Osteoblast (primary cell): ENCODE data around the gene AFAP1. TPM values are rescaled to one million over a fixed set of nuclear protein-coding genes. Genes with fewer than 3 reads are reported as not detected.

Source experiments
- DNase-seq: peaks from one replicate; pipeline ENCODE4 v3.0.0; 2011; ENCODE audit warnings: low spot score, mixed read lengths; ENCODE audit not compliant: insufficient read length; ENCODE audit errors: missing footprints
- H2AFZ ChIP-seq: 2 replicates; pipeline ENCODE4 v1.6.0; 2011; ENCODE audit warnings: mild to moderate bottlenecking, low read length
- H3K27ac ChIP-seq: 2 replicates; pipeline ENCODE4 v1.5.1; 2011; ENCODE audit warnings: mild to moderate bottlenecking, low read depth, low read length, moderate library complexity
- H3K27me3 ChIP-seq: 2 replicates; pipeline ENCODE4 v1.6.0; 2012; ENCODE audit warnings: mild to moderate bottlenecking, control low read depth, inconsistent platforms, low read length, moderate library complexity; ENCODE audit not compliant: insufficient read depth
- H3K36me3 ChIP-seq: 2 replicates; pipeline ENCODE4 v1.5.1; 2011; ENCODE audit warnings: mild to moderate bottlenecking, low read length, control low read depth, moderate library complexity; ENCODE audit not compliant: insufficient read depth
- H3K4me1 ChIP-seq: 2 replicates; pipeline ENCODE4 v1.5.1; 2011; ENCODE audit warnings: mild to moderate bottlenecking, low read length, control low read depth, moderate library complexity; ENCODE audit not compliant: insufficient read depth
- H3K4me2 ChIP-seq: 2 replicates; pipeline ENCODE4 v1.6.0; 2011; ENCODE audit warnings: mild to moderate bottlenecking, low read length; ENCODE audit not compliant: insufficient read depth
- H3K4me3 ChIP-seq: fragments of 200-600 bp; sonication (generic); 3 replicates; pipeline ENCODE4 v1.5.1; 2012; ENCODE audit warnings: mild to moderate bottlenecking, low read length, inconsistent platforms; ENCODE audit not compliant: insufficient read depth
- H3K79me2 ChIP-seq: 2 replicates; pipeline ENCODE4 v1.6.0; 2012; ENCODE audit warnings: mild to moderate bottlenecking, low read length, control low read depth, inconsistent platforms; ENCODE audit not compliant: insufficient read depth
- H3K9me3 ChIP-seq: 2 replicates; pipeline ENCODE4 v1.5.1; 2011; ENCODE audit warnings: low read depth, low read length, control low read depth
- H4K20me1 ChIP-seq: 2 replicates; pipeline ENCODE4 v1.6.0; 2012; ENCODE audit warnings: mild to moderate bottlenecking, low read length, control low read depth; ENCODE audit not compliant: insufficient read depth
- total RNA-seq: library from RNA; depleted of rRNA; stranded (reverse); fragments of >200 nt; gene quantifications from 2 replicates; pipeline ENCODE4 v1.2.3, GENCODE V29; 2012
- TF ChIP-seq, protein P1 (sequence below): IDR thresholded peaks from 2 replicates; pipeline ENCODE4 v1.5.1; 2011; ENCODE audit warnings: mild to moderate bottlenecking, low read depth, low read length, moderate library complexity; ENCODE audit errors: extremely low read depth

AFAP1 gene
- total RNA-seq, 1 donor, result 101 TPM

DNA sequence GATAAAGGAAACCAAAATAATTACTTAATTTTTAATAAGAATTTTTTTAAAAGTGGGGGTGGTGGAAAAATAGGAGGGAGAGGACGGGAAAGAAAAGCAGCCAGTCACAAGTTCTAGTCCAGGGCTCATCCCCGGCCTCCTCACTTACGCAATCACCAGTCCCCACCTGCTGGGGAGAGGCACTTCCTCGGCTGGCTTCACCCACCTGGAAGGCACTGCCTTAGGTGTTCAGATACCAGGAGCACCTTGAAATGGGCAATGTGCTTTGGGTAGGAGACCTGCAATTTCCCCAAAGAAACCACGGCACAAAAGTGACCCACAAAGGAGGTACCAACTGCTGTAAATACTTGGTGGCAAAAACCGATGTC is 23.8 kb downstream of the AFAP1 start:
- Histone ChIP-seq H2AFZ (no peak overlapping the region), H3K27me3 (no peaks in the 10 kb centered on the region), H3K4me1 (peaks cover 40% of the 10 kb centered on the region), H3K4me2 (no peak overlapping the region), H3K4me3 (no peak overlapping the region), H4K20me1 (peaks cover 36% of the 10 kb centered on the region), H3K79me2 (peaks cover 100% of the 10 kb centered on the region), H3K27ac (peak overlapping the region; percentile 15), H3K36me3 (peaks cover 31% of the 10 kb centered on the region), H3K9me3 (no peaks in the 10 kb centered on the region)
- TF ChIP-seq, protein P1, sequence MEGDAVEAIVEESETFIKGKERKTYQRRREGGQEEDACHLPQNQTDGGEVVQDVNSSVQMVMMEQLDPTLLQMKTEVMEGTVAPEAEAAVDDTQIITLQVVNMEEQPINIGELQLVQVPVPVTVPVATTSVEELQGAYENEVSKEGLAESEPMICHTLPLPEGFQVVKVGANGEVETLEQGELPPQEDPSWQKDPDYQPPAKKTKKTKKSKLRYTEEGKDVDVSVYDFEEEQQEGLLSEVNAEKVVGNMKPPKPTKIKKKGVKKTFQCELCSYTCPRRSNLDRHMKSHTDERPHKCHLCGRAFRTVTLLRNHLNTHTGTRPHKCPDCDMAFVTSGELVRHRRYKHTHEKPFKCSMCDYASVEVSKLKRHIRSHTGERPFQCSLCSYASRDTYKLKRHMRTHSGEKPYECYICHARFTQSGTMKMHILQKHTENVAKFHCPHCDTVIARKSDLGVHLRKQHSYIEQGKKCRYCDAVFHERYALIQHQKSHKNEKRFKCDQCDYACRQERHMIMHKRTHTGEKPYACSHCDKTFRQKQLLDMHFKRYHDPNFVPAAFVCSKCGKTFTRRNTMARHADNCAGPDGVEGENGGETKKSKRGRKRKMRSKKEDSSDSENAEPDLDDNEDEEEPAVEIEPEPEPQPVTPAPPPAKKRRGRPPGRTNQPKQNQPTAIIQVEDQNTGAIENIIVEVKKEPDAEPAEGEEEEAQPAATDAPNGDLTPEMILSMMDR, result no peak
- DNase-seq, result no peak

- Histone ChIP-seq H4K20me1 (peaks cover 34% of the 10 kb centered on the region), H3K27ac (peak overlapping the region; percentile 31), H3K27me3 (no peaks in the 10 kb centered on the region), H2AFZ (no peak overlapping the region), H3K36me3 (peaks cover 30% of the 10 kb centered on the region), H3K4me1 (peaks cover 66% of the 10 kb centered on the region), H3K4me3 (no peak overlapping the region), H3K4me2 (no peak overlapping the region), H3K9me3 (no peaks in the 10 kb centered on the region), H3K79me2 (peaks cover 100% of the 10 kb centered on the region)
- TF ChIP-seq, protein P1, result no peak
- DNase-seq, result no peak
Measured at GRCh38 chr4:7912826-7913225, 26.8 kb downstream of the AFAP1 start.

GRCh38 chr4:7910952-7911578 is 28.6 kb downstream of the AFAP1 start:
- Histone ChIP-seq H3K9me3 (no peaks in the 10 kb centered on the region), H2AFZ (no peak overlapping the region), H3K4me1 (peaks cover 68% of the 10 kb centered on the region), H3K4me2 (peak overlapping the region; percentile 65), H3K4me3 (peak overlapping the region; percentile 20), H4K20me1 (peaks cover 16% of the 10 kb centered on the region), H3K27ac (peak overlapping the region; percentile 98), H3K36me3 (peaks cover 17% of the 10 kb centered on the region), H3K27me3 (no peaks in the 10 kb centered on the region), H3K79me2 (peaks cover 100% of the 10 kb centered on the region)
- TF ChIP-seq, protein P1, result no peak
- DNase-seq, result peak; percentile 46

- DNase-seq, result no peak
- TF ChIP-seq, protein P1, result no peak
- peaks cover 100% of the 10 kb centered on the region for H3K79me2 ChIP-seq
Measured at GRCh38 chr4:7910263-7910896, 29.3 kb downstream of the AFAP1 start.

More at GRCh38 chr4:7910263-7910896, 29.3 kb downstream of the AFAP1 start:
- Histone ChIP-seq H3K4me1 (peaks cover 75% of the 10 kb centered on the region), H3K27ac (peak overlapping the region; percentile 98), H3K9me3 (no peaks in the 10 kb centered on the region), H3K4me3 (peak overlapping the region; percentile 20), H2AFZ (no peak overlapping the region), H4K20me1 (peaks cover 18% of the 10 kb centered on the region), H3K27me3 (no peaks in the 10 kb centered on the region), H3K36me3 (peaks cover 13% of the 10 kb centered on the region), H3K4me2 (peak overlapping the region; percentile 65)
